HG03097 (cell line): ENCODE results near the gene ATP1A3.

Experiments
- ATAC-seq: cut with Tn5 transposase; IDR thresholded peaks from one replicate; pipeline ENCODE4 v1.9.1; 2021; ENCODE audit not compliant: unreplicated experiment, low FRiP score

Gene ATP1A3

DNA sequence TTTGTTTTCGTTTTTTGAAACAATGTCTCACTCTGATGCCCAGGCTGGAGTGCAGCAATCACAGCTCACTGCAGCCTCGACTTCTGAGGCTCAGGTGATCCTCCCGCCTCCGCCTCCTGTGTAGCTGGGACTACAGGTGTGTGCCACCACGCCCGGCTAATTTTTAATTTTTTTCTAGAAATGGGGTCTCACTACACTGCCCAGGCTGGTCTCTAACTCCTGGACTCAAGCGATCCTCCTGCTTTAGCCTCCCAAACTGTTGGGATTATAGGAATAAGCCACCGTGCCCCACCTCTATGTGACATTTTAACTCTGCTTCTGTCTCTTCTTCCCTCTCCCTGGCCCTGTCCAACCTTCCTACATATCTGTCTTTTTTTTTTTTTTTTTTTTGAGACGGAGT, 5.1 kb downstream of the ATP1A3 start:
- no peak for ATAC-seq

DNA sequence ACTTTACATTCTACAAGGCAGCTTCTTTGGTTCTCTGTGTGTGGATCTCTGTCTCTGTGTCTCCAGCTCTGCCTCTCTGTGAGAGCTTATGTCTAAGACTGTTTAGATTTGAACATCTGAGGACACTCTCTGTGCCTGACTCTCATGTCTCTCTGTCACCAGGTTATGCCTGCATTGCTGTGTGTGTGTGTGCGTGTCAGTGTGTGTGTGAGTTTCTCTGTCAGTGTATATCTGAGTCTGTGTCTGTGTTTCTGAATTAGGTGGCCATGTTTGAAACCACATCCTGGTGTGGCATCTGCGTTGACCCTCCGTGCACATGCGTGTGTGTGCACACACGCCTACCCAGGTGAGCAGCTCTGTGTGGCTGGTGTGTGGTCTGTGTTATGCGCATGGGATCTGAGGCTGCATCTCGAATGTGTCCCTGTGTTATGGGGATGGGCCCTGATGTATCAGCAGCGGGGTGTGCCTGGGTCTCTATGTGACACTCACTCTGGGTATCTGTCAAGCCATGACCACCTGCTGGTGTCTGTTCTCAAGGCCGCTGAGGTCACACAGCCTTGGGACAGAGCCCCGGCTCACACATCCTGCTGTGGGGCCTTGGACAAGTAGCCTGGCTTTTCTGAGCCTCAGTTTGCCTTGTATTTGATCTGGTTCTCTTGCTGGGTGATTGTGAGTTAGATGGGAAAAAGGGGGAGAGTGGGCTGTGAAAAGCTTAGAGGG, 6.7 kb downstream of the ATP1A3 start:
- ATAC-seq = no peak

DNA sequence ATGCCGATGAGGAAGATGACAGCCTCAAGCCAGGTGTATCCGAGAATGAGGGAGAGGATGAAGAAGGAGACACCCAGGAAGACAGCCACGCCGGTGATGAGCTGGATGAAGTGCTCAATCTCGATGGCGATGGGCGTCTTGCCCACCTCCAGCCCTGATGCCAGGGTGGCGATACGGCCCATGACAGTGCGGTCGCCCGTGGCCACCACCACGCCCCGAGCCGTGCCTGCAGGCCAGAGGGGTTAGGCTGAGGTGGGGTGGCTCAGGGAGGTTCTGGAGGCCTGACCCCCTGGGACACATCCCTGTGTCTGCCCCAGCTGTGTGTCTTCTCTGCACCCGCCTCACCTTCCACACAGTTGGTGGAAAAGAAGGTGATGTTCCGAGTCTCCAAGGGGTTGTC, 9.1 kb downstream of the ATP1A3 start:
- ATAC-seq = no peak

DNA sequence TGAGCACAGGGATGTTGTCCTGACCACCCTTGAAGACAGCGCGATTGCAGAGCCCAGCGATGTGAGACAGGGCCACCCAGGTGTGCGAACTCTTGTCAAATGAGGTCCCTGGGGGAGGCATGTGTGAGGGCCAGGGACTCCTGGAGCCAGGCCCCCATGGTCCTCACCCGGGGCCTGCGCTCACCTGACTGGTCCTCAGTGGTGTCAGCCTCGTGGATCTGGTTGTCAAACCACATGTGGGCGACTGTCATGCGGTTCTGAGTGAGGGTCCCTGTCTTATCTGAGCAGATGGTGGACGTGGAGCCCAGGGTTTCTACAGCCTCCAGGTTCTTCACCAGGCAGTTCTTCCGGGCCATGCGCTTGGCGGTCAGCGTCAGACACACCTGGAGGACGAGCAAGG, 12.3 kb downstream of the ATP1A3 start:
- no peak for ATAC-seq

DNA sequence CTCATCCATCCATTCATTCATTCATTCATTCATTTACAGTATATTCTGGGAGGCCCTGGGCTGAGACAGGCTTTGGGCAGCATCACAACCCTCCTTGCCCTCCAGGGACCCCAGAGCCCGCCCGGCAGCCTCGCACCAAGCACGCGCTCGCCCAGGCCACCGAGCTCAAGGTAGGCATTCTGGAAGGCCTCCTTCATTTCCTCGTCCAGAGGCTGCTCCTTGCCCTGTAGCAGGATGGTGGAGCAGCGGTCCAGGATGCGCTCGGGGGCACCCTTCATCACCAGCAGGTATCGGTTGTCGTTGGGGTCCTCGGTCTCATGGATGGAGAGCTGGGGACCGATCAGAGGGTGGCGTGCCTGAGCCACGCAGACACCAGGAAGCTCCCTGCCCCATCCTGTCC, 15.6 kb downstream of the ATP1A3 start:
- no peak for ATAC-seq

DNA sequence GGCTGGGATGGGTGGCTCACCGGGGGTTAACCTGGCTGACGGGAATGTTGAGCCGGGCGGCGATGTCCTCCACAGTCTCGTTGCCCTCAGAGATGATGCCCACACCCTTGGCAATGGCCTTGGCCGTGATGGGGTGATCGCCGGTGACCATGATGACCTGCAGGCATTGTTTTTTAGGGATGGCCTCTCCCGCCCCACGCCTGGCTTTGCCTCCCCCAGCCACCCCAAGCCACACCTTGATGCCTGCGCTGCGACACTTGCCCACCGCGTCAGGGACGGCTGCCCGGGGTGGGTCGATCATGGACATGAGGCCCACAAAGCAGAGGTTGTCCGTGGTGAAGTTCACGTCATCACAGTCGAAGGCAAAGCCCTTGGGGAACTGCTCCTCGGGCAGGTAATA, 16.1 kb downstream of the ATP1A3 start:
- no peak for ATAC-seq

DNA sequence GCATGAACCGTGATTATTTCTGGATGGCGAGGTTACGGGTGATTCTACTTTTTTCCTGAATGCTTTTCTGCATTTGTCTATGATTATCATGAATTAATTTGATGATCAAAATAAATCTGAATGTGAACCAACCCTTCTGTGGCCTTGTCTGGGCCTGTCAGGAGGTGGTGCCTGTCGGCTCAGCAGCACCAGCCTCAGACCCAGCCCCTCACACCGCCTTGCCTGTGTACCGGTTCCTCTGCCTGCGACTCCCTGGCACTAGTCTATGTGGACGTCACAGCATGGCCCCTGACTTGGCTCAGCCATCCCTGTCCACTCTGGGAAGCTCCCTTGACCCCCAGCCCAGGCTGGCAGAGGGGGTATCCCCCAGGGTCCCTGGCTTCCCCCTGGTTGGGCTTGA, 19.4 kb downstream of the ATP1A3 start:
- ATAC-seq = no peak

DNA sequence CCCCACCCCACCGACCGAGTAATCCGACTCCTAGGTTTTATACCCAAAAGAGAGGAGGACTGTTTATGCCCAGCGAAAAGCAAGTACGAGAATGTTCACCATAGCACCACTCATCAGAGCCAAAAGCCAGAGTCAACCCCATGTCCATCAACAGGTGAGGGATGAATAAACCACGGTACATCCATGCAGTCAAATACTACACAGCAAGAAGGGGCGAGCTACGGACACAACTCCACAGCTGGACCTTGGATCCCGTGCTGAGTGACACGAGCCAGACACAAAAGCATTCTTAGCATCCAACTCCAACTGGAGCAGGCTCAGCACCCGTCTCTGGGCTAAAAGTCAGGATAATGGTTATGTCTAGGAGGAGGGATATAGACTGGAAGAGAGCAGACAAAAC, 22.7 kb downstream of the ATP1A3 start:
- ATAC-seq = no peak

DNA sequence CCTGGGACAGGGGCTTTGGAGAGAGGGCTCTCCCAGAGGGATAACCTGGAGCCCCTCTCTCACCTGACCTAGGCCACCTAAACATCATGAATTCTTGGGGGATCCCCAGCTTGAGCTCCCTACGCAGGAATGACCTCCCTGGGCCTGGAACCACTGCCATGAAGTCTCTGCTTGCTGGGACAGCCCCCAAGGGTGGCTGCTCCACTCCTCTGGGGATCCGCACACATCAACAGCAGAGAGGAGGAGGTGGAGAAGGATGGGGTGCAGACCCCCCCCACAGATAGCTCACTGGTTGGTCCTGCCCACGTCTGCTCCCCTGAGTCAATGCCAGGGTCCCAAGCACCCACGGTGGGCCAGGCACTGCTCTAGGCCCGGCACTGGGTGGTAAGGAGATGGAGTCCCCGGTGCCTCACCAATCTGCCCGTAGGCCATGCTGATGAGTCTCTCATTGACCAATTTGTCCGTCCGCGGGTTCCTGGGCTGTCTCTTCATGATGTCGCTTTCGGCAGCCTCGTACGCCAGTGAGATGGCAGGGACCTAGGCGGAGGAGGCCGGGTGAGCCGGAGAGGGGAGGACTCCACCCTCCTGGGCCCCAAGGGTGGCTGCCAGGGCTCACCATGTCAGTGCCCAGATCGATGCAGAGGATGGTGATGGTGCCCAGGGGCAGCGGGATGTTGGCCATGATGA, 24.1 kb downstream of the ATP1A3 start:
- no peak for ATAC-seq

DNA sequence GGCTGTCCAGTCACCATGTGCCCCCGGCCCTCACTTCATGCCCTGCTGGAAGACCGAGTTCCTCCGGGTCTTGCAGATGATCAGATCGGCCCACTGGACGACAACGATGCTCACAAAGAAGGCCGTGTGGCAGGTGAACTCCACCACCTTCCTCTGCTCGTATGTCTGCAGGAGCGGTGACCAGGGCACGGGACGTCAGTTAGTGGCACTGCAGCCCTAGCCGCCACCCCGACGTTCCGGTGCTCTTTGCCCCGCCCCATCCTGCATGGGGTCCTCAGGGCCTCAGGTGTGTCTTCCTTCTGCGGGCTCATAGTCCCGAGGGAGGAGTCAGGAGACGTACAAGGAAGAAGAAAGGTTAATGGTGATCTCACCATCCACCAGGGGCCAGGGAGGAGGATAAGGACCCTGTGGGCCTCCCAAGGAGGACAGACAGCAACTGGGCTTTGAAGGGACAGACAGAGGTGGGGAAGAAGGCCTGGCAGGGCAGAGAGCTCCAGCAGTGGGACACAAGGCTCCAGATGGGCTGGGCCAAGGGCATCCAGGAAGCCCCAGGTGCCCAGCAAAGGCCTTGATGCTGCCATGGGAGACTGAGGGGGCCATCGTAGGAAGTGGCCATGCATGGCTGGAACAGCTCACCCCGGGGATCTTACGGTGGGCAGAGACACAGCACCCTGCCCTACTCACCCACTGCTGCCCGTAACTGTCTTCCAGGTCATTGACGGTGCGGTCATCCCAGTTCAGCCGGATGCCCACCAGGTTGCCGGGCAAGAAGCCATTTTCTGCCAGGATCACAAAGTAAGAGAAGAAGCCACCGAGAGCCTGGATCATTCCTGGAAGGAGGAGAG, 25.1 kb downstream of the ATP1A3 start:
- ATAC-seq = no peak

DNA sequence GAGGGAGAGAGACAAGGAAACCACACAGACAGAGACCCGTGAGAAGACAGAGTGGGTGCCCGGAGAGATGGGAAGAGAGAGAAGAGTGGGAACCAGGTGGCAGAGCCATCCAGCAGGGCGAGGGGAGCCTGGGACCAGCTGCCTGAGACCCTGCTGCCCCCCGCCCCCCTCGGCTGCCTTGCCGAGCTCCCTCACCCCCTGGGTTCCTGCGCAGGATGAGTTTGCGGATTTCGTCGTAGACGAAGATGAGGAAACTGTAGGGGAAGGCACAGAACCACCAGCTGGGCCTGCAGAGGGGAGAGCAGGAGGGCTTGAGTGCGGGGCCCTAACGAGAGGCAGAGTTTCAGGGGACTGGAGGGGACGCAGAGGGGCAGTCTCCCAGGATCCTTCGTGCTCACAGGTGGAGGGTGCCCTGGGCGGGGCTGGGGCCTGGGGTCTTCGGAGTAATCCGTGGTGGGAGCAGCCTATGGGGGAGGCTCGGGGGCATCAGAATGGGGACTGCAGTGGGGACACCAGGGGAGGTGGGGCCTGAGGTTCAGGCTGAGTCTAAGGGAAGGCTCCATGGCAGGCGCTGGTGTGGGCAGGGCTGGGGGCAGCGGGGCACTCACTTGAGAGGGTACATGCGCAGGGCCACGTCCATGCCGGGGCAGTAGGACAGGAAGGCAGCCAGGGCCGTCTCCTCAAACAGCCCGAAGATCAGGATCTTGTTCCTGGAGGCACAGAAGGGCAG, 26.8 kb downstream of the ATP1A3 start:
- ATAC-seq = no peak

DNA sequence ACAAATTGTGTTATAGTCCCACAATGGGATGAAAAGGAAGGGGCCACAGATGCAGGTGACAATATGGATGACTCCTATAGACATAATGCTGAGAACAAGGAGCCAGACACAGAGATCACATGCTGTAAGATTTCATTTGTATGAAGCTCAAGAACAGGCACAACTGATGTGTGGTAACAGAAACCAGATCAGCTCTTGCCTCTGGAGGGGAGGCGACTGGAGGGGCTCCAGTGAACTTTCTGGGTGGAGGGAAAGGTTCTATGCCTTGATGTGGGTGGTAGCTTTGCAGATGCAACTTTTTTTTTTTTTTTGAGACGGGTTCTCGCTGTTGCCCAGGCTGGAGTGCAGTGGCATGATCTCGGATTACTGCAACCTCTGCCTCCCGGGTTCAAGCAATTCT, 28.9 kb downstream of the ATP1A3 start:
- ATAC-seq = no peak

DNA sequence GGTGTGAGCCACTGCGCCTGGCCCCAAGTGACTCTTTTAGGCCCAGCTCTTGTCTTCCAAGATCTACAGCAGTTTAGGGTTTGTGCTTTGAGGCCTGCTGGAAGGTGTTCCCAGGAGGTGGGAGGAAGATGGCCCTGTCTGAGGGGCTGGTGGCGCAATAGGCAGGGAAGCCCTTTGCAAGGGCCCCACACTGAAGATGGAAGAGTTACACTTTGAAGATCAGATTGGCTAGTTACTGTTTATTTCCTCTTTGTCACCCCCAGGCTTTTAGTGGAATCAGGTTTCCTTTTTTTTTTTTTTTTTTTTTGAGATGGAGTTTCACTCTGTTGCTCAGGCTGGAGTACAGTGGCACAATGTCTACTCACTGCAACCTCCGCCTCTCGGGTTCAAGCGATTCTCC, 33.1 kb downstream of the ATP1A3 start:
- no peak for ATAC-seq

DNA sequence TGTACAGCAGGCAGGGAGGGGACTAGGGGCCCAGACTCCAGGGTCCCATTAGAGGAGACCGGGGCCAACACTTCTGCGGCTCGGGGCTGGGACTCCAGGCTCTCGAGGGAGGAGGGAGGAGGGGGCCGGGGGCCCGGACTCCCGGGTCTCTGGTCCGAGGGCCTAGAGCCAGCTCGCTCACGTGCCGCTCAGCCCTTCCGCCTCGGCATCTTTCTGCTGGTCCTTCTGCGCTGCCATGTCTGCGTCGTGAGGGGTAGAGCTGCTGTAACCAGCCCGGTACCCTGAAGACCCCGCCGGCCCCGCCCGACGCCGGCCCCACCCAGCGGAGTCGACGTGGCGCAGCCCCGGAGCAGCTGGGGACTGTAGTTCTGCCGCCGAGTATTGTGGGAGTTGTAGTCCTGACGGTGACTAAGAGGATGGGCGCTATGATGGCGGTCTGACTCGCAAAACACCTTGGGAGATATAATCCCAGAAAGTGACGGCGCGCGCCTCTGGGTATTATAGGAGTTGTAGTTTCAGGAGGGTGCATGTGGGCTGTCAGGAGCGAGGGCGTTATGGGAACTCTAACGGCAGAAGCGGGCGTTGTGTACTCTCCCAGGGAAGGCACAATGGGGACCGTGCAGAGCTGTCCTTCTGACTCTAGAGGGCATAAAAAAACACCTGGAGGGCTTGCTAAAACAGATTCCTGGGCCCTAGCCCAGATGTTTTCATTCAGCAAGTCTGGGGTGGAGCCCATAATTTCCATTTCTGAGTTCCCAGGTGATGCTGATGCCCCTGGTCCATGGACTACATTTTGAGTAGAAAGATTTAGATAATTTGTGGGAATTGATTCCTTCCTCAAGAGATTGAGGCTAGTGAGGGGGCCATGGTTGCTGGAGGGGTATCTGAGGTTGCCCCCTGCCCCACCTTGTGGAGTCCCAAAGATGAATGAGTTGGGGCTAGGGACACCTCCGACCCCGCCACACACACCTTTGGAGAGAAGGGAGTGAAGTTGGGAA, 34.7 kb downstream of the ATP1A3 start, which contains the start of gene RABAC1:
TSS of gene RABAC1 (minus strand) at position 266 of the 998 bp plus-strand sequence. CDS start at position 237, 29 bp downstream.
- peak; percentile 78 for ATAC-seq

DNA sequence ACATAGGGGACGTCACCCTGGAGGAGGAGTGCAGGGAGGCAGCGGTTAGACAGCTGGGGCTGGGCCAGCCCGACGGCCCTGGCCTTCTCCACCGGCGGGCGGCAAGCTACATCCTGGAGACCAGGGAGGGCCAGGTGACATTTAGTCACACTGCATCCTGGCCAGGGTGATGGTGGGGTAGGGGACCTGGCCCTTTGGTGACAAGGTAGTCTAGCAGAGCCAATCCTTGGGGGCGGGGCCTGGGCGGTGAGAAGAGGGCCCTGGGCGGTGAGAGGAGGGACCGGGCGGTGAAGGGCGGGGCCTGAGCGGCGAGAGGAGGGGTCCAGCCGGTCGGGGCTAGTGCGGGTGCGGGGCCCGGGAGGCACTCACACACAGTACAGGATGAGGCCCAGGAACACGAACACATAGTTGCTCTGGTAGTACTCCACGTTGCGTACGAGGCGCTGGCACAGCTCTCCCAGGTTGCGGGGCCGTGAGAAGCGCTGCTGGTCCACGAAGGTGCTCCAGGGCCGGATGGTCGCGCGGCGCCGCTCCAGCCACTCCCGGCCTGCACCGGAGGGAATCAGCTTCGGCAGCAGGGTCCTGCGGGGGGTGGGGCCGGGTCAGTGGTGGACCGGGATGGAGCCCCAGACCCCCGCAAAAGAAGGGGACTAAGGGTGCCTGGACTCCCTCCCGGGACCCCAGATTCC, 35.5 kb downstream of the ATP1A3 start:
- ATAC-seq = no peak

DNA sequence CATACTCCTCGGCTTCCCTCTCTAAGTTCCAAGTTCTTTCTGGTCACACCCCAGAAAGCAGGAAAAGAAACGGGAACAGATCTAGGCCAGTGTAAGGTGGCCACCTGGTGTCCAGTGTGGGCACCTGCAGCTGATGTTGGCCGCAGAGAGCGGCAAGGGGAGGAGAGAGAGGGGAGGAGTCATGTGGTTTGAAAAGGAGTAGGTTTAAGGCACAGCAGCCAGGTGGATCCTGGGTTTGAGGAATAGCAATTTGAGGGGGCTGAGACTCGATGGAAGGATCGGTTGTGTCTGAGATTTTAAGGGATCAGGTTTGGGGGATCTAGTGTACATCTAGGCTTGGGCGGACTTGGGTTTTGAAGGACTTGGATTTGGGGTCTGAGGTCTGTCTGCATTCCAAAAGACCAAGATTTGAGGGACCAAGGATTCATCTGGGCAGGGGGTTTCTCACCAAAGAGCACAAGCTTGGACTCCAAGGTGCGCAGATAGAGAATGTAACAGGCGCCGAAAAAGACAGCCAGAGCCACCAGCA, 36.1 kb downstream of the ATP1A3 start:
- ATAC-seq = no peak

DNA sequence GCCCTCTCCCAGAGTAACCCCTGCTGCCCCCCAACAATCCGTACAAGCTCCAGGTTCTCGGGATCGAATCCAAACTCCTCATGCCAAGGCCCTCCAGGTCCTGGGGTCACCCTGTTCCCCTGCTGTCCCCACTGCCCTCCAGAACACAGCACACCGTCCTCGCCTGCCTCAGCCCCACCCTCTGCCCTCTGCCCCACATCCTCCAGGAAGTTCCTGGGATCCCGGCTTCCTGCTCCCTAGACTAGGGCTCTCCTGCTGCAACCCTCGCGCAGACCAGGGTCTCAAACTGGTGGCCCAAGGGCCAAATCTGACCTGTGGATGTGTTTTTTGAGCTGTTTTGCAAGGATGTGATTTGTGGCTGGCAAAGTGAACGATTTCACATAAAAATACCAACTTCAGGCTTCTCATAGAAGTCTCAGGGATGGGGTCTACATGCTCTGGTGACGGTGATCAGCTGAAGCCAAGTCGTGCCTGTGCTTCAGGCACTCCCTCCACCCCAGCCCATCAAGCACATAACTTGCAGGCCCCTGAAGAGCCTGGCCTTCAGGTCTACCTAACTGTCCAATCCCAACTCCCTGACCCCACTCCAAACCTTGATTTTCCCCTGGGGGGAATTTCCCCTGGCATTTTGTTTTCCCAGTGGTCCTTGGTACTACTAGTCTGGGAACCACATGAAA, 36.7 kb downstream of the ATP1A3 start:
- no peak for ATAC-seq

DNA sequence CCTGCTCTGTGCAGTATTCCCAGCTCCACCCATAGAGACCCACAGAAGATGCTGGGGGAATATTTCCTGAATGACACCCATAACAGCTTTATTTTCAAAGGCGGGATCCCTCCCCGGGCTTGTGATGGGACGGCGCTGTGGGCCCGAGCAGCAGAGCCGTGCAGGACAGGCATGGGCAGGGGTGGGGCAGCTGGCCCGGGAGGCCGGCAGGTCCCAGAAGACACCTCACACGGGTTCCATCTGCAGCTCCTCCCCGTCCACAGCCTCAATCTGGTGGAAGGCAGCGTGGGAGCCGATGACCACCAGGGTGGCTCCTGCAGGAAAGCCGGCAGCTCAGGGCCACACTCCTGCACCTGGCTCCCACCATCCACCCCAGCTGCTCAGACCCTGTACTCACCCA, 37.4 kb downstream of the ATP1A3 start:
- no peak for ATAC-seq
